PC-3 (cell line): ENCODE results near the gene KRTAP10-2. TPM values are rescaled to one million over a fixed set of nuclear protein-coding genes. Genes with fewer than 3 reads are reported as not detected.

Experiments
- ATAC-seq: fragments of 200-7000 bp; cut with Tn5 transposase; 2 replicates; pipeline ENCODE4 v1.9.1; 2020; ENCODE audit warnings: mild to moderate bottlenecking, moderate library complexity
- BruUV-seq: library from RNA; stranded (reverse); fragments of 400-500 nt; replicated peaks from 2 replicates; lab custom pipeline; 2021; lab: Mats Ljungman, UMichigan
- CTCF ChIA-PET: fragments of 300-600 bp; sonication (Branson Sonifier 250); formaldehyde crosslinking; loops from one replicate; lab custom pipeline; 2022; ENCODE audit warnings: antibody characterized with exemption; lab: Charles Lee
- POLR2A ChIA-PET: fragments of 300-600 bp; sonication (Branson Sonifier 250); formaldehyde crosslinking; loops from one replicate; lab custom pipeline; 2022; ENCODE audit warnings: antibody characterized with exemption; ENCODE audit not compliant: unreplicated experiment; lab: Charles Lee
- DNase-seq: peaks from one replicate; pipeline ENCODE4 v3.0.0-alpha.2; 2015
- H2AFZ ChIP-seq: fragments of 300-600 bp; sonication (generic); 2 replicates; pipeline ENCODE4 v1.6.0; 2016; ENCODE audit warnings: antibody characterized with exemption, low read length
- H3F3A ChIP-seq: fragments of 300-600 bp; sonication (generic); one replicate; pipeline ENCODE4 v1.6.0; 2017; ENCODE audit warnings: antibody characterized with exemption, low read length, control low read depth, mild to moderate bottlenecking; ENCODE audit not compliant: unreplicated experiment
- H3K27ac ChIP-seq: fragments of 300-600 bp; sonication (generic); 2 replicates; pipeline ENCODE4 v1.5.1; 2016; ENCODE audit warnings: mild to moderate bottlenecking, low read length
- H3K27me3 ChIP-seq: fragments of 300-600 bp; sonication (generic); 2 replicates; pipeline ENCODE4 v1.6.1; 2016; ENCODE audit warnings: low read length, mixed read lengths
- H3K36me3 ChIP-seq: fragments of 300-600 bp; sonication (generic); 2 replicates; pipeline ENCODE4 v1.6.1; 2016; ENCODE audit warnings: low read depth, mixed run types, low read length, mixed read lengths
- H3K4me1 ChIP-seq: fragments of 300-600 bp; sonication (generic); 2 replicates; pipeline ENCODE4 v1.5.1; 2016; ENCODE audit warnings: low read length; ENCODE audit not compliant: insufficient read depth
- H3K4me2 ChIP-seq: fragments of 300-600 bp; sonication (generic); 2 replicates; pipeline ENCODE4 v1.6.0; 2016; ENCODE audit warnings: low read length
- H3K4me3 ChIP-seq: fragments of 300-600 bp; sonication (generic); 2 replicates; pipeline ENCODE4 v1.5.1; 2016; ENCODE audit warnings: mild to moderate bottlenecking, low read length, mixed read lengths
- H3K79me2 ChIP-seq: fragments of 300-600 bp; sonication (generic); 2 replicates; pipeline ENCODE4 v1.6.1; 2017; ENCODE audit warnings: low read length, mixed read lengths
- H3K9ac ChIP-seq: fragments of 300-600 bp; sonication (generic); 2 replicates; pipeline ENCODE4 v1.6.0; 2016; ENCODE audit warnings: mild to moderate bottlenecking, low read length
- H3K9me2 ChIP-seq: fragments of 300-600 bp; sonication (generic); replicated peaks from 2 replicates; pipeline ENCODE4 v1.6.1; 2016; ENCODE audit warnings: mixed run types, low read length, mixed read lengths
- H3K9me3 ChIP-seq: fragments of 300-600 bp; sonication (generic); 2 replicates; pipeline ENCODE4 v1.6.1; 2016; ENCODE audit warnings: low read length, mixed read lengths
- H4K20me1 ChIP-seq: fragments of 300-600 bp; sonication (generic); 2 replicates; pipeline ENCODE4 v1.6.1; 2016; ENCODE audit warnings: low read length, mixed read lengths
- EZH2 ChIP-seq: fragments of 300-600 bp; sonication (generic); IDR thresholded peaks from one replicate; pipeline ENCODE4 v1.6.1; 2017; ENCODE audit warnings: antibody characterized with exemption, mild to moderate bottlenecking, low read length; ENCODE audit not compliant: unreplicated experiment
- EZH2phosphoT487 ChIP-seq: fragments of 300-600 bp; sonication (generic); IDR thresholded peaks from 2 replicates; pipeline ENCODE4 v1.6.1; 2018; ENCODE audit warnings: mild to moderate bottlenecking, antibody characterized with exemption, low read length, borderline replicate concordance
- intact Hi-C: fragments of 100-400 bp; cut with micrococcal nuclease; formaldehyde crosslinking; loops from 2 replicates; pipeline ENCODE4 v1.9.0; 2023
- total RNA-seq: library from RNA; depleted of rRNA; stranded (reverse); fragments of >200 nt; gene quantifications from 2 replicates; pipeline ENCODE4 v1.2.3, GENCODE V29; 2014
- TF ChIP-seq, protein P1 (sequence below): fragments of 300-600 bp; sonication (generic); conservative IDR thresholded peaks from 2 replicates; pipeline ENCODE4 v1.5.1; 2017; ENCODE audit warnings: antibody characterized with exemption, low read depth, mild to moderate bottlenecking, low read length

Gene KRTAP10-2
- total RNA-seq, 1 experiment from 2014 or later = not detected

GRCh38 chr21:44510508-44511218 lies 40.6 kb downstream of the KRTAP10-2 start:
- CTCF ChIA-PET = interaction anchor here (0.5 to 2.6 kb wide), 5 partner anchors 23 to 382 kb away, joined by 3 to 20 read pairs (median 5); no protein-coding TSS in a partner anchor
- no TSS peak for BruUV-seq
- Histone ChIP-seq H3K9me3 (no peaks in the 10 kb centered on the region), H3K4me3 (peak overlapping the region; percentile 71), H3K36me3 (no peaks in the 10 kb centered on the region), H3K27ac (no peak overlapping the region), H2AFZ (peak overlapping the region; percentile 85), H3K27me3 (no peaks in the 10 kb centered on the region), H3K79me2 (no peaks in the 10 kb centered on the region), H3K4me1 (peaks cover 11% of the 10 kb centered on the region; the same call in 1 of the 2 replicates), H3K9me2 (no peaks in the 10 kb centered on the region), H3K4me2 (peak overlapping the region; percentile 89), H3K9ac (no peak overlapping the region), H3F3A (no peaks in the 10 kb centered on the region), H4K20me1 (no peaks in the 10 kb centered on the region)
- POLR2A ChIA-PET = interaction anchor here (0.6 to 0.7 kb wide), 2 partner anchors 11 to 377 kb away, joined by 3 to 4 read pairs; no protein-coding TSS in a partner anchor
- peak; percentile 83 for ATAC-seq
- intact Hi-C loops = loop anchor here (1.0 to 2.0 kb wide), 2 partner anchors 232 to 283 kb away; no protein-coding TSS in a partner anchor
- peak; percentile 88 for DNase-seq
- TF ChIP-seq EZH2phosphoT487 (no peak), EZH2 (no peak)
- TF ChIP-seq, protein P1, sequence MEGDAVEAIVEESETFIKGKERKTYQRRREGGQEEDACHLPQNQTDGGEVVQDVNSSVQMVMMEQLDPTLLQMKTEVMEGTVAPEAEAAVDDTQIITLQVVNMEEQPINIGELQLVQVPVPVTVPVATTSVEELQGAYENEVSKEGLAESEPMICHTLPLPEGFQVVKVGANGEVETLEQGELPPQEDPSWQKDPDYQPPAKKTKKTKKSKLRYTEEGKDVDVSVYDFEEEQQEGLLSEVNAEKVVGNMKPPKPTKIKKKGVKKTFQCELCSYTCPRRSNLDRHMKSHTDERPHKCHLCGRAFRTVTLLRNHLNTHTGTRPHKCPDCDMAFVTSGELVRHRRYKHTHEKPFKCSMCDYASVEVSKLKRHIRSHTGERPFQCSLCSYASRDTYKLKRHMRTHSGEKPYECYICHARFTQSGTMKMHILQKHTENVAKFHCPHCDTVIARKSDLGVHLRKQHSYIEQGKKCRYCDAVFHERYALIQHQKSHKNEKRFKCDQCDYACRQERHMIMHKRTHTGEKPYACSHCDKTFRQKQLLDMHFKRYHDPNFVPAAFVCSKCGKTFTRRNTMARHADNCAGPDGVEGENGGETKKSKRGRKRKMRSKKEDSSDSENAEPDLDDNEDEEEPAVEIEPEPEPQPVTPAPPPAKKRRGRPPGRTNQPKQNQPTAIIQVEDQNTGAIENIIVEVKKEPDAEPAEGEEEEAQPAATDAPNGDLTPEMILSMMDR = peak; percentile 97

DNA sequence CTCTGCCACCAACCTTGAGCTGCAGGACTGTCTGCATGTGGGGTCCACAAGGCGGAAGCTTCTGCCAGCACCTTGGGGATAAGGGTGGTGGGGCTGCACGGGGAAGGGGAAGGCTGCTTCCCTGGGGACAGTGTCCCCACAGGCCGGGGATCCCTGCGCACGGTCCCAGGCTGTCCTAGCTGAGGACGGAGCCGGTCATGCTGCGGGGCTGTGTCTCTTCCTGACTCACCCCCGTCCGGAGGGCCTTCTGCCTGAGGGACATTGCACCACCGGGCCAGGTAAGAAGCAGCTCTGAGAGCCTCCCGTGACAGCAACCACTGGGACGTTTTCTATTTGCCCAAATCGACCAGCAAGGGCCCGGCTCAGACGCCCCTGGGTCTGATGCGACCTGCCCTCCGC lies 41.2 kb downstream of the KRTAP10-2 start:
- H3K79me2 ChIP-seq = no peaks in the 10 kb centered on the region
- no peaks in the 10 kb centered on the region for H3K9me2 ChIP-seq
- no peak overlapping the region for H3K27ac ChIP-seq
- ChIA-PET POLR2A (interaction anchor here (0.7 kb wide), 1 partner anchor 12 kb away, joined by 4 read pairs; no protein-coding TSS in a partner anchor), CTCF (interaction anchor here (0.9 to 2.6 kb wide), 3 partner anchors 22 to 283 kb away, joined by 4 to 20 read pairs (median 20); no protein-coding TSS in a partner anchor)
- H4K20me1 ChIP-seq = no peaks in the 10 kb centered on the region
- peak overlapping the region; percentile 89 for H3K4me2 ChIP-seq
- H3K9ac ChIP-seq = no peak overlapping the region
- no peaks in the 10 kb centered on the region for H3F3A ChIP-seq
- DNase-seq = peak; percentile 24
- H3K27me3 ChIP-seq = no peaks in the 10 kb centered on the region
- intact Hi-C loops = loop anchor here (1.0 to 2.0 kb wide), 2 partner anchors 233 to 283 kb away; no protein-coding TSS in a partner anchor
- H3K9me3 ChIP-seq = no peaks in the 10 kb centered on the region
- peak; percentile 8 for ATAC-seq
- no TSS peak for BruUV-seq
- H3K4me1 ChIP-seq = peaks cover 11% of the 10 kb centered on the region; the same call in 1 of the 2 replicates
- H3K4me3 ChIP-seq = peak overlapping the region; percentile 71
- TF ChIP-seq, protein P1 = no peak
- no peak for TF ChIP-seq EZH2phosphoT487
- no peaks in the 10 kb centered on the region for H3K36me3 ChIP-seq
- H2AFZ ChIP-seq = peak overlapping the region; percentile 85
